Breast epithelium (tissue), 3 donors: ENCODE results near the gene SHROOM3.

Experiments
- POLR2A ChIP-seq: fragments of 450-650 bp; IDR thresholded peaks from one replicate; pipeline ENCODE4 v1.6.1; 2016; ENCODE audit warnings: antibody characterized with exemption, mild to moderate bottlenecking, moderate library complexity
- POLR2AphosphoS5 ChIP-seq, 3 donors: sonication (generic); formaldehyde crosslinking; IDR thresholded peaks; one replicate each; pipeline ENCODE4 v1.6.1; 2017; ENCODE audit warnings: antibody characterized with exemption in 3 of 3
- TF ChIP-seq, protein P1 (sequence below), 3 donors: fragments of 450-650 bp; IDR thresholded peaks; one replicate each; pipeline ENCODE4 v1.5.1; 2016 to 2017; ENCODE audit warnings: antibody characterized with exemption in 3 of 3, mild to moderate bottlenecking in 3 of 3, moderate library complexity in 3 of 3

DNA sequence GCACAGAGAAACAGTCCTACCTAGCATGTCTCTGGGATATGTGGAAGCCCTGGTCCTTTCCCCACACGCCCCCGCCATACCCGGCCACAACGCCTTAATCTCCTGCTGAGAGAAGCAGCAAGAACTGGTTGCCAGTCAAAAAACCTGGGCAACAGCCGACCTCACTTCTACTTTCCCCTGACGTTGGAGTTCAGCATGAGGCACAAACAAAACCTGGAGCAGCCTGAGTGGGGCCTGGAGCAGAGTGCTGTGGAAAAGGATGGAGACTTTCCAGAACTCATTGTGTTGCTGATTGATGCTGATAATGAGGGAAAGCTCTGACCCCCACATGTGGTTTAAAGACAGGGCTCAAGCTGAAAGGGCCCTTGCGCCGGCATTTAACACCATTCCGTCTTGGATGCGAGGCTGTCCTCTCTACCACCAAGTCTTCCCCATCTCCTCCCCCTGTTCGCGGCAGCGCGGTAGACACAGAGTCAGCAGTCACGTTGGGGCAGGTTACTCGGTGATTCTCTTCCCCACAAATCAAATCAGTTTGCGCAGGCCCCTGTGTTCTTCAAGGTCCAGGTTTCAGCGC is 14.8 kb upstream of the SHROOM3 start:
- TF ChIP-seq, protein P1, sequence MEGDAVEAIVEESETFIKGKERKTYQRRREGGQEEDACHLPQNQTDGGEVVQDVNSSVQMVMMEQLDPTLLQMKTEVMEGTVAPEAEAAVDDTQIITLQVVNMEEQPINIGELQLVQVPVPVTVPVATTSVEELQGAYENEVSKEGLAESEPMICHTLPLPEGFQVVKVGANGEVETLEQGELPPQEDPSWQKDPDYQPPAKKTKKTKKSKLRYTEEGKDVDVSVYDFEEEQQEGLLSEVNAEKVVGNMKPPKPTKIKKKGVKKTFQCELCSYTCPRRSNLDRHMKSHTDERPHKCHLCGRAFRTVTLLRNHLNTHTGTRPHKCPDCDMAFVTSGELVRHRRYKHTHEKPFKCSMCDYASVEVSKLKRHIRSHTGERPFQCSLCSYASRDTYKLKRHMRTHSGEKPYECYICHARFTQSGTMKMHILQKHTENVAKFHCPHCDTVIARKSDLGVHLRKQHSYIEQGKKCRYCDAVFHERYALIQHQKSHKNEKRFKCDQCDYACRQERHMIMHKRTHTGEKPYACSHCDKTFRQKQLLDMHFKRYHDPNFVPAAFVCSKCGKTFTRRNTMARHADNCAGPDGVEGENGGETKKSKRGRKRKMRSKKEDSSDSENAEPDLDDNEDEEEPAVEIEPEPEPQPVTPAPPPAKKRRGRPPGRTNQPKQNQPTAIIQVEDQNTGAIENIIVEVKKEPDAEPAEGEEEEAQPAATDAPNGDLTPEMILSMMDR (IDR thresholded peaks at IDR 0.05), result no peak
- TF ChIP-seq POLR2A (no peak), POLR2AphosphoS5 (IDR thresholded peaks at IDR 0.05) (no peak)
